Measurements from ENCODE around the gene FAM168A.

GRCh38 chr11:73410627-73411026 is 187.3 kb downstream of the FAM168A start:
- TF ChIP-seq CTCF (IDR thresholded peaks at IDR 0.05) (no peak), EP300 (IDR thresholded peaks at IDR 0.05) (no peak)

All from tibial nerve (tissue), 4 donors.